ENCODE results near the gene ARHGEF3.

Gene ARHGEF3

DNA sequence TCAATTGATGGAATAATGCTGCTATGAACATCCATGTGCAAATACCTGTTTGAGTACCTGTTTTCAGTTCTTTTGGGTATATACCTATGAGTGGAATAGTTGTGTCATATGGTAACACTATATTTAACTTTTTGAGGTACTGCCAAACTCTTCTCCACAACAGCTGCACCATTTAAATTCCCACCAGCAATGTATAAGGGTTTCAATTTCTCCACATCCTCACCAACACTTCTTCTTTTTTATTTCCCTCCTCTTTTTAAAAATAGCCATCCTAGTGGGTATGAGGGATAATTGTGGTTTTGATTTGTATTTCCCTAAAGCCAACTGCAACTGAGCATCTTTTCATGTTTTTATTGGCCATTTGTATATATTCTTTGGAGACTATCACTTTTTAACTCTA, 31.3 kb upstream of the ARHGEF3 start:
- Histone ChIP-seq H3K4me1 (ENCODE audit: control insufficient read depth, insufficient read depth, low read length) (no peaks in the 10 kb centered on the region), H3K9me3 (ENCODE audit: control insufficient read depth, insufficient read depth, low read length) (no peaks in the 10 kb centered on the region), H3K4me3 (ENCODE audit: low read depth, low read length) (no peak overlapping the region), H3K27me3 (ENCODE audit: control insufficient read depth, insufficient read depth, low read length) (no peaks in the 10 kb centered on the region), H3K36me3 (ENCODE audit: control insufficient read depth, insufficient read depth, low read length) (no peaks in the 10 kb centered on the region), H3K9ac (ENCODE audit: low read depth, low read length) (no peak overlapping the region)

DNA sequence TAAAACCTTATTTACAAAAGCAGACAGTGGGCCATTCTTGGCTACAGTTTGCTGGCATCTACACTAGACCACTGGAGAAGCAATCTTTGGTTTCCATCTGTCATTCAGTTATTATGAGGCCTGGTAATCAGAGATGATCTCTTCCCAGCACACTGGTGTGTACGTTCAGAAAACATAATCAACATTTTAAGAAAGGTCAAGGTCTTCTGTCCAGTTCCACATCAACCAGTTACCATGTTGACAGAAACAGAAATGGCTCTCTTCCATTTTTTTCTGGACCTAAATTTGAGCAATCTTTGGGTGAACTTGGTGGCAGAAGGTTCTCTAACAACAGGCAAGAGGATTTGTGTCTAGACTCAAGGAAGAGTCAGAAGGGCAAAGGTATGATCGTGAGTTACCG, 29.8 kb upstream of the ARHGEF3 start:
- no peaks in the 10 kb centered on the region for H3K4me1 ChIP-seq (ENCODE audit: control insufficient read depth, insufficient read depth, low read length)
- H3K27me3 ChIP-seq (ENCODE audit: control insufficient read depth, insufficient read depth, low read length), result no peaks in the 10 kb centered on the region
- H3K9me3 ChIP-seq (ENCODE audit: control insufficient read depth, insufficient read depth, low read length), result no peaks in the 10 kb centered on the region
- no peak overlapping the region for H3K4me3 ChIP-seq (ENCODE audit: low read depth, low read length)
- no peak overlapping the region for H3K9ac ChIP-seq (ENCODE audit: low read depth, low read length)
- no peaks in the 10 kb centered on the region for H3K36me3 ChIP-seq (ENCODE audit: control insufficient read depth, insufficient read depth, low read length)

DNA sequence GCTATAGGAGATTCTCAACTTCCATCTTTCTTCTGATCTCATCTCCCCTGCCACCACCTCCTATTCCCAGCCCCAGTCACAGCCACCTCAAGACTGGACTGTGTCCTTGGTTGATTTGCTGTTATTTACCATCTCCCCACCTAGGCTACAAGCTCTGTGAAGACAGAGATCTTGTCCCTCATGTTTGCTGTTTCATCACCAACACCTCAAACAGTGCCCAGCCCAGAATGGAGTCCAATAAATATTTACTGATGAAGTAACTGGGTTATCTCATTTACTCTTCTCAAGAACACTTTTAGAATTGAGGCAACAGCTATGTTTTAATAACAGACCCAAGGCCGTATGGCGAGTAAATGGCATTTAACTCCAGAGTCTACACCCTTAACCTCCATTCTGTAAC, 29.1 kb upstream of the ARHGEF3 start:
- Histone ChIP-seq H3K9ac (ENCODE audit: low read depth, low read length) (no peak overlapping the region), H3K27me3 (ENCODE audit: control insufficient read depth, insufficient read depth, low read length) (no peaks in the 10 kb centered on the region), H3K4me1 (ENCODE audit: control insufficient read depth, insufficient read depth, low read length) (no peaks in the 10 kb centered on the region), H3K4me3 (ENCODE audit: low read depth, low read length) (no peak overlapping the region), H3K9me3 (ENCODE audit: control insufficient read depth, insufficient read depth, low read length) (no peaks in the 10 kb centered on the region), H3K36me3 (ENCODE audit: control insufficient read depth, insufficient read depth, low read length) (no peaks in the 10 kb centered on the region)

DNA sequence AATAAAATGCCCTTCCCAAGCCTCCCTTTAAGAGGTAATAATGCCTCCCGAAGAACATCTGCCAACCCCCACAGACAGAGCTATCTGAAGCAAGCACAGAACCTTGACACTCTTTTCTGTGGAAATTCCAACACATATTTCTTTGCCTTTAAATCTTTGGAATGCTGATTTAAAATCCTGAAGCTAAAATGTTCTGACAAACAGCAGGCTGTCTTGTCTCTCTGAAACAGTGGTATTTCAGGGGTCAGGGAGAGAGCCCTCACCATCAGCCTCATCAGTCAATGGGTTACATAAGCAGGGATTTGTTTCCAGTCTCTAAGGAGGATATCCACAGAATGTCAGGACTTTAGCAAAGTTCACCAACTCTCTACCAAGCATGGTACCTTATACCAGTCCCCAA, 27.8 kb upstream of the ARHGEF3 start:
- no peaks in the 10 kb centered on the region for H3K9me3 ChIP-seq (ENCODE audit: control insufficient read depth, insufficient read depth, low read length)
- H3K27me3 ChIP-seq (ENCODE audit: control insufficient read depth, insufficient read depth, low read length), result no peaks in the 10 kb centered on the region
- no peak overlapping the region for H3K4me3 ChIP-seq (ENCODE audit: low read depth, low read length)
- H3K9ac ChIP-seq (ENCODE audit: low read depth, low read length), result no peak overlapping the region
- H3K36me3 ChIP-seq (ENCODE audit: control insufficient read depth, insufficient read depth, low read length), result no peaks in the 10 kb centered on the region
- peaks cover 4% of the 10 kb centered on the region for H3K4me1 ChIP-seq (ENCODE audit: control insufficient read depth, insufficient read depth, low read length)

DNA sequence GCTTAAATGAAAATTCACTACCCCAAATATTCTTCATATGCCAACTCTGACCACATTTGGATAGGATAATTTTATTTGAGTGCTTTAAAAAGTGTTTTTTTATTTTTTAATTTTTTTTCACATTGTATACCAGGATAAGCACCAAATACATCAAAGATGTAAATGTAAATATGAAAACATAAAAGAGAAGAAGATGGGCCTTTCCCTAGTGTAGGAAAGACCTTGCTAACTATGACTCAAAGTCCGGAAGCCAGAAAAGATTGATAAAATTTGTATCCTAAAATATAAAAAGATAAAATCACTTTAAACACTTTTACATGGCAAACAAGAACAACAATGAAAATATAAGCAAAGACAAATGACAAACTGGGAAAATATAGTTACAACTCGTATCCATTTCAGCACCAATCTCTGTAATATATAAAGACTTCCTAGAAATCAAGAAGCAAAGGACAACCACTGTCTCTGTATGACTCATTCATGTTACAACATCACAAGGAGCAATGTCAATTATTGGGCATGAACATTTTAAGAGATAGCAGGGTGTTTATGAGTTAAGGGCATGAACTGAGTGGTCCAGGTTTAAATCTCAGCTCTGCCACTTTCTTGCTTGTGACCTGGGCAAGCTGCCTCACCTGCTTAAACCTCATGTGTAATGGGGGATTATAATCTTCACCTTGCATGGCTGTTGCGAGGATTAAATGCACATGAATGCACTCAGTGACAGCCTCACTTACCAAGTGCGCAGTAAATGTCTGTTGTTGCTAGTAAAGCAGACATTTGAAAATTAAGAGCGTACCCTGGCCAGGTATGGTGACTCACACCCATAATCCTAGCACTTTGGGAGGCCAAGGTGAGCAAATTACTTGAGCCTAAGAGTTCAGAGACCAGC, 25.3 kb upstream of the ARHGEF3 start:
- no peaks in the 10 kb centered on the region for H3K36me3 ChIP-seq (ENCODE audit: control insufficient read depth, insufficient read depth, low read length)
- H3K9me3 ChIP-seq (ENCODE audit: control insufficient read depth, insufficient read depth, low read length), result no peaks in the 10 kb centered on the region
- no peaks in the 10 kb centered on the region for H3K27me3 ChIP-seq (ENCODE audit: control insufficient read depth, insufficient read depth, low read length)
- H3K4me1 ChIP-seq (ENCODE audit: control insufficient read depth, insufficient read depth, low read length), result peaks cover 21% of the 10 kb centered on the region
- H3K4me3 ChIP-seq (ENCODE audit: low read depth, low read length), result no peak overlapping the region
- no peak overlapping the region for H3K9ac ChIP-seq (ENCODE audit: low read depth, low read length)

DNA sequence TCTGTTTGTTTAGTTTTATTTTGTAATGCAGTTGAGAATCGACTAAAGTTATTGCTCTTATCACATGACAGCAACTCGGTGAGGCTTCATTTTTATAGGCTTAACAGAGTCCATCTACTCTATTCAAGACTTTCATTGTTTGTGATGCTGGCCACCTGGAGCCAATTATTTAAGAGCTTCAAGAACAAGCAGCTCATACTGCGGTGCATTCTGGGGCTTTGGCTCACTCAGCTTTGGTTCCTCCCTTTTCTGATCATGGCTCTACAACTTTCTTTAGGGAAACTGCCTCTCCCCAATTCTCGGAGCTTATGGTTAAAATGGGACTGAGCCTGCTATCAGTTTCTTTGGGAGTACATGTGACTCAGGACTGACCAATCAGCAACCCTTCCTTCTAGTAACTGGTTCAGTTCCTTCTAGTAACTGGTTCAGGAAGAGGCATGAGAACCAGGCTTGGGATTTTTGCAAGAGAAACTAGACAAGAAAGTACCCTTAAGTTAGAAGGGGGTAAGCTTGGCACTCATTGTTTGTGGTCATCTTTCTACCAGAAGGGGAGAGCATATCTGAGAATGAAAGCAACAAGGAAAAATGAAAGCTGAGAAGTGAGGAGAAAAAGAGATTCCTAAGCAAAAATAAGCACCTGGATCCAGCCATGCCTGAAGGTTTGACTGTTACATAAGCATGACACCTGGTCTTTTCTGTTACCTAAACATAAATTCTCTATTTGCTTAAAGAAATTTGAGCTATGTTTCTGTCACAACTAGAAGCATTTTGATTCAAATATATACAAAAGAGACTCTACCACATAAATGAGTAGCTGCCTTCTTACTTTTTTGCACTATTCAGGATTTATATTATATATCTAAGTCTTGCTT, 24.1 kb upstream of the ARHGEF3 start:
- H3K4me1 ChIP-seq (ENCODE audit: control insufficient read depth, insufficient read depth, low read length), result peaks cover 21% of the 10 kb centered on the region
- H3K4me3 ChIP-seq (ENCODE audit: low read depth, low read length), result no peak overlapping the region
- H3K27me3 ChIP-seq (ENCODE audit: control insufficient read depth, insufficient read depth, low read length), result no peaks in the 10 kb centered on the region
- no peak overlapping the region for H3K9ac ChIP-seq (ENCODE audit: low read depth, low read length)
- H3K9me3 ChIP-seq (ENCODE audit: control insufficient read depth, insufficient read depth, low read length), result no peaks in the 10 kb centered on the region
- H3K36me3 ChIP-seq (ENCODE audit: control insufficient read depth, insufficient read depth, low read length), result no peaks in the 10 kb centered on the region

DNA sequence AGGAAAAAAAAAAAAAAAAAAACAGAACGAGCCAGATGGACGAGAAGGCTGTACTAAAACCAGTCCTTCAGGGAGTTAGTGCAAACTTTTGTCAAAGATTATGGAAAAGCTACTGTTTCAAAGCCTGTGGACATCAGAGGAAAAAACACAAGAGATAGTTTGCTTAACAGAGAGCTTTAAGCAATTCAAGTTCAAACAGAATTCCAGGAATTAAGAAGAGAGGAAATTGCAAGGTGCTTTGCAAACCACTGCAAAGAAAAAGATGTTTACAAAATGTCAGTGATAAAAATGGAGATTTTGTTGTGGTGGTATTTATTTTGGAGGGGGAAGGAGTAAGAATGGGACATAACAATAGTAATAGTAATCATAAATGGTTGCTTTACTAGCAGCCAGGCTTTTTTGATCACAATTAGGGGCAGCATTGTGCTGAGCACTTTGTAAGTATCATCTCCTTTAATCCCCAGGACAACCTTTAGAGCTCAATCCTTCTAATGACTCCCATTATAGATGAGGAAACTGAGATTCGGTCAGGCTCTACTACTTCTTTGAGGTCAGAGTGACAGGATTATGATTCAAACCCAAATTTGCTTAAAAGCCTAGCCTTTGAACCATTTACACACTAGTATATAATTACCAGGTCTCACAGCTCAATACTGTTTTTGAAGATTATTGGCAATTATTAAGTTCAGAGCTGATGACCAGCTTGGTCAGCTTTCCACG, 22.4 kb upstream of the ARHGEF3 start:
- no peak overlapping the region for H3K4me3 ChIP-seq (ENCODE audit: low read depth, low read length)
- no peaks in the 10 kb centered on the region for H3K9me3 ChIP-seq (ENCODE audit: control insufficient read depth, insufficient read depth, low read length)
- H3K27me3 ChIP-seq (ENCODE audit: control insufficient read depth, insufficient read depth, low read length), result no peaks in the 10 kb centered on the region
- H3K4me1 ChIP-seq (ENCODE audit: control insufficient read depth, insufficient read depth, low read length), result peaks cover 21% of the 10 kb centered on the region
- peak overlapping the region; percentile 26 for H3K9ac ChIP-seq (ENCODE audit: low read depth, low read length)
- H3K36me3 ChIP-seq (ENCODE audit: control insufficient read depth, insufficient read depth, low read length), result no peaks in the 10 kb centered on the region

DNA sequence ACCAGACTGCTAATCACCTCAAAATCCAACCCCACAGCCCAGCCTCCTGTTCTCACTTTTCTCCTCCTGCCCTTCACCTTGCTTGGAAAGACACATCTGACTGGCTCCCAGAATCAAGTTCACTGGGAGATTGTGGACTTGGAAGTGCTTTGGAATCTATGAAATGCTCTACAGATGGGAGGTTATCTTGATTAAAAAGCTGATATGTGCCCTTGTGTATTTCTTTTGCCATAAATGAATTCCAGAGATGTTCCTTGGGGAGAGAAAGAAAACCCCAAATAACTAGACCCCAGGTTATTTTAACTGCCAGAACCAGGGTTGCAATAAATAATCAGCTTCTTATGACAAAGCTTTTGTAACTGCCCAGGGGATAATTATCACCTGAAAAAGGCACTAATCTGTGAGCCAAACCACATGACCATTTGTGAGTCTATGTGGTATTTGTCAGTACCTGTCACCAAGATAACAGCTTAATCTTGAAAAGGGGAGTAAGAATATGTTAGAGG, 21.7 kb upstream of the ARHGEF3 start:
- Histone ChIP-seq H3K9me3 (ENCODE audit: control insufficient read depth, insufficient read depth, low read length) (no peaks in the 10 kb centered on the region), H3K4me1 (ENCODE audit: control insufficient read depth, insufficient read depth, low read length) (peaks cover 21% of the 10 kb centered on the region), H3K27me3 (ENCODE audit: control insufficient read depth, insufficient read depth, low read length) (no peaks in the 10 kb centered on the region), H3K9ac (ENCODE audit: low read depth, low read length) (no peak overlapping the region), H3K36me3 (ENCODE audit: control insufficient read depth, insufficient read depth, low read length) (no peaks in the 10 kb centered on the region), H3K4me3 (ENCODE audit: low read depth, low read length) (no peak overlapping the region)

DNA sequence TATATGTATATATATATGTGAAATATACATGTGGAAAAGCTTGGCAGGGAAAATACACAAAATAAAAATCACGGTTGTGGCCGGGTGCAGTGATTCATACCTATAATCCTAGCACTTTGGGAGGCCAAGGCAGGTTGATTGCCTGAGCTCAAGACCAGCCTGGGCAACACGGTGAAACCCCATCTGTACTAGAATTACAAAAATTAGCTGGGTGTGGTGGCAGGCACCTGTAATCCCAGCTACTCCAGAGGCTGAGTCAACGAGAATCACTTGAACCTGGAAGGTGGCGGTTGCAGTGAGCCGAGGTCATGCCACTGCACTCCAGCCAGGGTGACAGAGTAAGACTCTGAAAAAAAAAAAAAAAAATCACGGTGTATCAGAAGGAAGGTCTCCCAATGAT, 20.8 kb upstream of the ARHGEF3 start:
- Histone ChIP-seq H3K36me3 (ENCODE audit: control insufficient read depth, insufficient read depth, low read length) (no peaks in the 10 kb centered on the region), H3K9me3 (ENCODE audit: control insufficient read depth, insufficient read depth, low read length) (no peaks in the 10 kb centered on the region), H3K27me3 (ENCODE audit: control insufficient read depth, insufficient read depth, low read length) (no peaks in the 10 kb centered on the region), H3K4me3 (ENCODE audit: low read depth, low read length) (no peak overlapping the region), H3K9ac (ENCODE audit: low read depth, low read length) (no peak overlapping the region), H3K4me1 (ENCODE audit: control insufficient read depth, insufficient read depth, low read length) (peaks cover 21% of the 10 kb centered on the region)

DNA sequence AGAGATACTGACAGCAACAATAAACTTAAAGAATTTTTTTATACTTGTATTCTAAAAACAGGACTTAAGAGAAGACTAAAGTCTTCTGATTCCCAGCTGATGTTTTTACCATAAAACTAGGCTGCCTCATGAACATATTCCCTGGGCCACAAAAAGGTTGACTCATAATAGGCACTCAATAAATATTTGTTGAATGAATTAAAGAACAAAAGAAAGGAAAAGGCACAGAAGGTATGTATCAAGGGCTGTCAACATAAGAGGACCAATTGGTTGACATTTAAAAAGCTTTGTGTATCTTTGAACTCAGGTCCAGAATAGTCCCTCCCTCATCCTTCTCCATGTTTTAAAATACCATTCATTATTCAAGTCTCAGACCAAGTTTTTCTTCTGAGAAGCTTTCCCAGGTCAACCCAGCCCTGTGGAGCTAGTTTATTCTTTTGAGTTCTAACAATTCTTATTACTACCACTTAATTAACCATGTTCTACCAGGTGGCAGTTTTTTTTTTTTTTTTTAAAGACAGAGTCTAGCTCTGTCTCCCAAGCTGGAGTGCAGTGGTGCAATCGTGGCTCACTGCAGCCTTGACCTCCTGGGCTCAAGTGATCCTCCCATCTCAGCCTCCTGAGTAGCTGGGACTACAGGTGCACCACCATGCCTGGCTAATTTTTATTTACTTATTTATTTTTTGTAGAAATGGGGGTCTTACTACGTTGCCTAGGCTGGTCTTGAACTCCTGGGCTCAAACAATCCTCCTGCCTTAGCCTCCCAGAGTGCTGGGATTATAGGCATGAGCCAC, 17.5 kb upstream of the ARHGEF3 start:
- Histone ChIP-seq H3K9me3 (ENCODE audit: control insufficient read depth, insufficient read depth, low read length) (no peaks in the 10 kb centered on the region), H3K4me1 (ENCODE audit: control insufficient read depth, insufficient read depth, low read length) (peaks cover 14% of the 10 kb centered on the region), H3K9ac (ENCODE audit: low read depth, low read length) (no peak overlapping the region), H3K36me3 (ENCODE audit: control insufficient read depth, insufficient read depth, low read length) (no peaks in the 10 kb centered on the region), H3K4me3 (ENCODE audit: low read depth, low read length) (no peak overlapping the region), H3K27me3 (ENCODE audit: control insufficient read depth, insufficient read depth, low read length) (no peaks in the 10 kb centered on the region)
